ENCODE data around the gene INA.

Gene INA

DNA sequence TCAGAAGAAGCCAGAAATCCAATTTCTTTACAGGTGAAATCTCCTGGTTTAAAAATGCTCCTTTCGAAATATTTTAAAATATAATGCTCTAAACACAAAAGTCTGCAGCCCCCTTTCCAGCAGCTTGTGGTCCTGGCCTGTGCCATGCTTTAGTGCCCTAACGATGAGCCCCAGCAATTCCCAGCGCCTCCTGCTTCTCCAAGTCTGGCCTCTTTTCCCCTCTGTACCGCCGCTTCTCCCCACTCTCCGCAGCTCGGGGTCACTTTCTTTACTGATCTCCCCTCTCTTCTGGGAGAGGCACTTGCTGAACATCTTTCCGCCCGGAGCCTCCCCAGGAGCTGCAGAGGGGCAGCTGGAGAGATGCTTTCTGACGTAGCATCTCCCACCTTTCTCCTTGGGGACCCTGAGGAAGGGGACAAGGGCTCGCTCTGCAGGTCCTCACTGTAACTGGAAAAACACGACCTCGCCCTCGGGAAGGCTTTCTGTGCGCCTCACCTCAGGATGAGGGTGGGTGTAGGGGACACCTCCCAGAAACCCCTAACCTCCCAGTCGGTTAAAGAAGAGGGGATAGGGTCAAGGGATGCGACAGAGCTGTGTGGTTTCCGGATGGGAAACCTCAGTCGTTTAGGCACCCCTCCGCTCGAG, 565 bp upstream of the INA start:
- DNase-seq (ENCODE audit: low read depth) = no peak

DNA sequence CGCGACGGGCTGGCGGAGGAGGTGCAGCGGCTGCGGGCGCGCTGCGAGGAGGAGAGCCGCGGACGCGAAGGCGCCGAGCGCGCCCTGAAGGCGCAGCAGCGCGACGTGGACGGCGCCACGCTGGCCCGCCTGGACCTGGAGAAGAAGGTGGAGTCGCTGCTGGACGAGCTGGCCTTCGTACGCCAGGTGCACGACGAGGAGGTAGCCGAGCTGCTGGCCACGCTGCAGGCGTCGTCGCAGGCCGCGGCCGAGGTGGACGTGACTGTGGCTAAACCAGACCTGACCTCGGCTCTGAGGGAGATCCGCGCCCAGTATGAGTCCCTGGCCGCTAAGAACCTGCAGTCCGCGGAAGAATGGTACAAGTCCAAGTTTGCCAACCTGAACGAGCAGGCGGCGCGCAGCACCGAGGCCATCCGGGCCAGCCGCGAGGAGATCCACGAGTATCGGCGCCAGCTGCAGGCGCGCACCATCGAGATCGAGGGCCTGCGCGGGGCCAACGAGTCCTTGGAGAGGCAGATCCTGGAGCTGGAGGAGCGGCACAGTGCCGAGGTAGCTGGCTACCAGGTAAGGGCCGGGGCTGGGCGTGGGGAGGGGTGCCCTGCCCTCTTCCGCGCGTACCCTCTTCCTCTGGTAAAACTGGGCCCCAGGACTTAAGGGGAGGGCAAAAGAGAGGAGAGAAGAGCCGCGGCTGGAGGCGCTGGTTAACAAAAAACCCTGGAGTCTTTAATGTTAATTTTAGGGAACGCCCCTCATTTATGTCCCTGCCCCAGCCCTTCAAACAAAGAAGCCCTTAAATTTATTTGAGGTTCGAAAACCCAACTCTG, 987 bp downstream of the INA start:
- DNase-seq (ENCODE audit: low read depth) = no peak

DNA sequence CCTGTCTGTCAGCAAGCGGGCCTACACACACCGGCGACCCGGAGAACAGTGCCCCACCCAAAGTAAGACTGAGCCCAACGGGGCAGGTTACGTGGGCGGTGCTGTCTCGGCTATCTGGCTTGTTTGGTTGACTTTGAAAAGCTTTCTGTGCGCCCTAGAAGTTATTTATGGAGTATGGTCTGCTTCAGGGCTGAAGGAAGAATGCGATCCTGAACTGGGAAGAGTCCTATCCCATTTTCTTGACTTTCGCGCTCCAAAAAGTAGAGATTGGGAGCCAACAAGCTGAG, 1.5 kb downstream of the INA start:
- DNase-seq (ENCODE audit: low read depth) = no peak

DNA sequence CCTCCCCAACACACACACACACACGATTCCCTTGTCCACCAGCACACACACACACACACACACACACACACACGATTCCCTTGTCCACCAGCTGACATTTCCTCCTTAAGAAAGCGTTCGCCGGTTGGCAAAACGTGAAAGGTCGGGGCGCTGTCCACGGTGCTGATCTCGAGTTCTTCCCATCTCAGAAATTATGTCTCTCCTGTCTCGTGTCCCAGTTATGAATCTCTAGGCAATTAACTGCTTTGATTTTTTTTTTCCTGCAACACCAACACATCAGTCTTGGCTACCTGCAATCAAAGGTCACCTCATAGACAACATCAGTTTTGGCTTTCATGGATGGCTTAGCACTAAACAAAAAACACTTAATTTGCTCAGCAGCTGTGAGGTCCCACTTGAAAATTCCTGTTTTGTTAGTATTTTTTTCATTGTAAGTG, 1.9 kb downstream of the INA start:
- no peak for DNase-seq (ENCODE audit: low read depth)

DNA sequence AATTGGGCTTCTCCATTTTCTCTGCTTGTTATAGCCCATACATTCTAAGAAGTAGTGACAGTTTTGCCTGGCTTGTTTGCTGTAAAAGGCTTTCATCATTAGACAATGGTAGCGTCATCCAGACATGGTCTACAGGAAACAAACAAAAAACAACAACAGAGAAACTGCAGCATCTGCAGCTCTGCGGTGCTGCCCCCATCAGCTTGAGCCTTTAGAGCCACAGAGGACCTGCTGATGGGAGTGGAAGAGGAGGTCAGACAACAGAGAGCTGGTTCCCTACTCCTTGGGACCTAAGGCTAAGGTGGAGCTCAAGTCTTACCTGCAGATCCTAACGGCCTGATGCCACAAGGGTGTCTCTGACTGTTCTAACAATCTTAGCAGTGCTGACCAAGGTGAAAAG, 3.1 kb downstream of the INA start:
- DNase-seq (ENCODE audit: low read depth) = no peak

DNA sequence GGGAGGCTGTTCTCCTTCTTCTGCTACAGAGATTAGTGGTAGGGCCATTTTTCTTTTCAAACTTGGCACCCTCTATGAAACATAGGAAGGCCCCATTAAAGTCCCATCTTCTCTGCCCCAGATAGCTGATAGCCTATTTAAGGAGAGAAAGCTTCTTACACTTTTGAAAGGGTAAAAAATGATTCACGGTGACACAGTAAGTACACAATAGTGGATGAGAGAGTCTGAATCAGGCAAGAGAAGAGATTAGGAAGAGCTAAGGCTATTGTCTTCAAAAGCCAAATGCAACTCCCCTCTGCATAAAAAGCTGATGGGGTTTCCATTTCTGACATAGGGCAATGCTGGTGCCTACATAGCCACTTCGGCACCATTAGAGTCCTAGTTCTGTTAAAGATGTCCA, 3.6 kb downstream of the INA start:
- no peak for DNase-seq (ENCODE audit: low read depth)

DNA sequence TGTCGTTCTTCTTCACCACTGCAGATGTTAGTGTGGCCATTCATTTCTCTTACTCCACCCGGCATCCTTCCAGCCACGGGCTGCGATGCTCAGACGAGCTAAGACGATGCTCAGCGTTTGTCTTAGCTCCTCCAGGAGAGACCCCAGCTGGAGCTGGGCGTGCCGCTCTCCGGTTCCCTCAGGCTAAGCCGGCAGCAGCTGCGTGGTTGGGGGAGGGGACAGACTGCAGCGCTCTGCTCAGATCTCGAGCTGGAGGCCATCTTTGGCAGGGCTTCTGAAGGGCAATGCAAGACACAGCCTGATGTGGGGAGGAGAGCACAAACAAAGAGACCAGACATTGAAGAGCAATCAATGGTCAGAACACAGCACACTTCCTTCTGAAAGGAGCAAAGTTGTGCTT, 4.8 kb downstream of the INA start:
- DNase-seq (ENCODE audit: low read depth) = no peak

DNA sequence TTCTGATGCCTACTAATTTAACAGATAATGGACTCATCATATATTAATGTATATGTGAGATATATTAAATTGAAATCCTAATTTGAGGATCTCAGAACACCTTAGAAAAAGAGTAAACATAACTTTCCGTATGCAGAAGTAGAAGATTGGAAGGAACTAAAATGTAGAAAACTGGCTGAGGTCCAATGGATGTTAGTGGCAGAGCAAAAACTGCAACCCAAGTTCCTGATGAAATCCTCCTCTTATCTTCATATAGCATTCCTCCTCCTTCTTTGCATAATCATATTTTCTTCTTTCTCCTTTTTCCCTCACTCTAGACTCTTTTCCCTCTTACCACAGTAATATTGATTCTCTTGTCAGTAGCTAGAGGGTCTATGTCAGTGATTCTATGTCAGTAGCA, 6.0 kb downstream of the INA start:
- DNase-seq (ENCODE audit: low read depth) = no peak

DNA sequence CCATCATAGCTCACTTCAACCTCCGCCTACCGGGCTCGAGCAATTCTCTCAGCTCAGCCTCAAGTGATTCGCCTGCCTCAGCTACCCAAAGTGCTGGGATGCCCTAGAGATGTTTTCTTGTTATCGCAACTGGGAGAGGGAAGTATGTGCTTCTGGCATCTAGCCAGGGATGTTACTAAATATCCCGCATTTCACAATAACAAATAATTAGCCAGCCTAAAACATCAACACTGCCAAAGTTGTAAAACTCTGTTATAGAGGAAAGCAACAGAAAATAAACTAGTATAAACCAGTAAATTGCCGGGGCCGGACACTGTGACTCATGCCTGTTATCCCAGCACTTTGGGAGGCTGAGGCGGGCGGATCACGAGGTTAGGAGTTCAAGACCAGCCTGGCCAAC, 7.2 kb downstream of the INA start:
- DNase-seq (ENCODE audit: low read depth) = no peak

DNA sequence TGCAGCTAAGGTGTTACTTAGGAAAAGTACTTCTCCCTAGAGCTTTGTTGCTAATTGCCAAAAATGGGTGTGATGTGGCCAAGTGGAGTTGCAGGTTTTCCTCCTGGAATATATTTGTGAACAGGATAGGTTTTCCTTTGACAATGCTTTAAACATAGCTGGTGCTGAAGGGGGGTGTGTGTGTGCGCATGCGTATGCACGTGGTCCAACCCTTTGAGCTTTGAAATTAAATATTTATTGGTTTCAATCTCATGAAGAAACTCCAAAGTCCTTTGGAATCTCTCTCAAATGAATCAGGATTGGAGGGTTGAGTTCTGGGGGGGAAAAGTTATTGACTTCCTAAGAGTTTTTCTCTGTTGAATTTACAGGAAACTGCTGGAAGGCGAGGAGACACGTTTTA, 11.1 kb downstream of the INA start:
- no peak for DNase-seq (ENCODE audit: low read depth)

DNA sequence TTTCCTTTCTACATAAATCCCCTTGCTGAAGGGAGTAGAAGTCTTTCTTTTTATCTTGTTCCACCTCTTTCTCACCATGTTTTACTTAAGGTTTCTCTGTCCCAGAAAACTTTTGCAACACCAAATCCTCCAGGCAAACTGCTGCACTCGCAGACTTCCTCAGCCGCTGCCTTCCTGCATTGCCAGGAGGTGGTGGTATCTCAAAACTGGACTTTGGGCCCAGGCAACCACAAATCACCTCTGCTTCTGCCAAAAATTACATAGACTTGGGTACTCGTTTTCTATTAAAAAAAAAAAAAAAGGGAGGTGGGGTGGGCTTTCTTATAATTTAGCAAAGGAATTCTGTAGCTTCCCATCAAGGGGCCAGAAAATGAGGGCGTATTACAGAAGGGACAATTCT, 14.7 kb downstream of the INA start:
- DNase-seq (ENCODE audit: low read depth) = no peak

DNA sequence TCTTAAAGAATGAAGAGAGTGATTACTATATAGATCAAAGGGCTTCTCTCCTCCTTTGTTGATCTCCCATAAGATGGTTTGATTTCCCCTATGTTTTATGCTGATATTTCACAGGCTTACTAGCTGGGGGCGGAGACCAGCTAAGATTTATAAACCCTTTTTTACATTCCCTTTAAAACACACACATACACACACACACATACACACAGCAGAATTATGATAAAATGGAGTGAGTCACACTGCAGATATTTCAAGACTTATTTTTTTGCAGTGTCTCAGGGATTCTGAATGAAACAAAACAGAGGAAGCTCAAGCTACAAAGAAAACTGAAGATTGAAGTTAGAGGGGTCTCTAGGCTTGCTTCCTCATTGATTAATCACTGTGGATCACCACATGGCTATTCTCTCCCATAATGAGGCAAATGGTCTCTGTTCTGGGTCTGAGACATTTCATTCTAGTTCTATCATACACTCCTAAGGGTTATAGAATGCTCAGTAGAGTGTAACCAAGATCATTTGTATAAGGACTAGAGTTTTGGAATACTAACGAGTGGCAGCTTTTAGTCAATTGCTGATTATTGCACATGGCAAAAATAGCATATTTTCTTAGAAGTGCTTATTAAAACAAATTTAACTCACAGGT, 18.6 kb downstream of the INA start:
- DNase-seq (ENCODE audit: low read depth) = no peak

DNA sequence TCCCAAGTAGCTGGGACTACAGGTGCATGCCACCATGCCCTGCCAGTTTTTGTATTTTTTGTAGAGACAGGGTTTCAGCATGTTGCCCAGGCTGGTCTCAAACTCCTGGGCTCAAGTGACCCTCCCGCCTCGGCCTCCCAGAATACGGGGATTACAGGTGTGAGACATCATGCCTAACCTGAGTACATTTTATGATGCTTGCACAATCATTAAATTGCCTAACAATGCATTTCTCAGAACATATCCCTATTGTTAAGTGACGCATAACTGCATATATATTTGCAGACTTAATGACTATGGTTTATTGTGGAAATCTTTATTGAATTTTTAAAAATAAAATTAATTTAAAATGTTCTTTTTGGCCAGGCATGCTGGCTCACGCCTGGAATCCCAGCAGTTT, 30.7 kb downstream of the INA start:
- DNase-seq (ENCODE audit: low read depth) = no peak

DNA sequence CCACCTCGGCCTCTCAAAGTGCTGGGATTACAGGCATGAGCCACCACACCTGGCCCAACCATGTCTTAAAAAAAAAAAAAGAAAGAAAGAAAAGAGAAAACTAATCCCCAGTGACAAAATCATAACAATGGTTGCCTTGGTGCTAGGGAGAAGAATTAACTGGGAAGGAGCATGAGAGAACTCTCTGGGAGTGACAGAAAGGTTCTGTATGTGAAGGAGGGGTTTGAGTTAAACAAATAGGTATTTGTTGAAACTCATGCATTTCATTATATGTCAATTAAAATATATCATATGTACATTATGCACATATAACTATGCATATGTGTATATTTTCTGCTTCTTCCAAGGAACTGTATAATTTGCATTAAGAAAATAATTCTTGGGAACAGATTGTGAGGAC, 33.3 kb downstream of the INA start:
- DNase-seq (ENCODE audit: low read depth) = no peak

DNA sequence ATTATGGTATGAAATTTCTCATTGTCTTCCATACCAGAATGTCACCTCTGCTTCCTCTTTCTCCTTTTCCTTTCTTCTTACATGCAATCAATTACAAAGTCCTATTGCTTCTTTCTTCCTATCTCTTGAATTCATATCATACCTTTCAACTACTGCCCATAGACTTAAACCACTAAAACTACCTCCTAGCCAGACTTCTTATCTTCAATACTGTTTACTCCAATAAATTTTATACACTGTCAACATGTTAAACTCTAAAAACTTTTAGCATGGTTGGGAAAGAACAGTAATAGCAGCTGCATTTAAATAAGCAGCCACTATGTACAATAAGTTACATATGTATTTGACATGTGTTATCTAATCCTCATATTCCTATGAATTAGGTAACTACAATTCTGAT, 39.1 kb downstream of the INA start:
- DNase-seq (ENCODE audit: low read depth) = no peak

DNA sequence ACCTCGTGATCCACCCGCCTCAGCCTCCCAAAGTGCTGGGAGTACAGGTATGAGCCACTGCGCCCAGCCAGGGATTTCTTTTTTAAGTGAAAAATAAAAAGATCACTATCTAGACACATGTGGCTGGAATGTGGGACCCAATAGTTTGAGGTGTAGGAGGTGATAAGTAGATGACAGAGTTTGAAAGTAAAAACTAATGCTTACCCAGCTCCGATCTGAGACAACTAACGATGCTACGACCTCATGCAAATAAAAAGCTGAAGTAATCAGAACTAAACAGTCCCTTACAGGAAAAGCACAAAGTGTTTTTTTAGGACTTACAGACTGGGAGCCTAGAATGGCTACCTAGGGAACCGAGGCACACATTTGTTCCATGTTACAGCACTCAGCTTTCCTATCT, 51.0 kb downstream of the INA start:
- no peak for DNase-seq (ENCODE audit: low read depth)

DNA sequence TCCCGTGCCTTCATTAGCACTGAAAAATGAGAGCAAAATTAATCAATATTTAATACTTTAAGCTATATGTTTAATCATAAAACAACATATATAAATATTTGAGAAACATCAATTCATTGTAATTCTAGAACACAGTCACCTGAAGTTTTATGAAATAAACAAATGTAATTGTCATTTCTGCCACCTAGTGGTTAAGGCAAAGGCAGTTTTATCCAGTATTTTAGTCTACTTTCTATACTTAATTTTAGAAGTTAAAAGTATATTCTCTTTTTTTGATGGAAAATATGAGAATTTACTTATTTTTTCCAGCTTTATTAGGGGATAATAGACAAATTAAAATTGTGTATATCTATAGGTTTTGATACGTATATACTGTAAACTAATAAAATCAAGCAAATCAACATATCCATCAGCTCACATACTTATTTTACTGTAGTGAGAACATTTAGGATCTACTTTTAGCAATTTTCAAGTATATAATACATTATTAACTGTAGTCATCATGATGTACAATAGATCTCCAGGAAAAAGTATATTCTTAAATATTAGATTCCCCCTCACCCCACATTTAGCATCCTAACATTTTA, 57.1 kb downstream of the INA start:
- DNase-seq (ENCODE audit: low read depth) = no peak

DNA sequence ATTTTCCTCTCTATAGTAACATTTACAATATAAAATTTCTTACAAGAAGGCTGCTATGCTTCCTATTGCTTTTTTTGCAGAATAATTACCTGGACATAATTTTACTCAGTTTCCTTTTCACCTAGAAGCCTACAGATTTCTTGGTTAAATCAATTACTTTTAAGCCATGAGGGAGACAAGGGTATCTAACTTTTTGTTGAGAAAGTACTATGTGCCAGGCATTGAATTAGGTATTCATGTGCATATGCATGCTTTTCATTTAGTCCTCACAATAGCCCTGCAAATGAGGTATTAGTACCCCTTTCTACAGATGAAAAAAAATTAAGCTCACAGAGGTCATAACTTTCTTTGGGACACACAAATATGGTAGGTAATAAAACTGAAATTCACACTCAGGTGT, 57.6 kb downstream of the INA start:
- no peak for DNase-seq (ENCODE audit: low read depth)

DNA sequence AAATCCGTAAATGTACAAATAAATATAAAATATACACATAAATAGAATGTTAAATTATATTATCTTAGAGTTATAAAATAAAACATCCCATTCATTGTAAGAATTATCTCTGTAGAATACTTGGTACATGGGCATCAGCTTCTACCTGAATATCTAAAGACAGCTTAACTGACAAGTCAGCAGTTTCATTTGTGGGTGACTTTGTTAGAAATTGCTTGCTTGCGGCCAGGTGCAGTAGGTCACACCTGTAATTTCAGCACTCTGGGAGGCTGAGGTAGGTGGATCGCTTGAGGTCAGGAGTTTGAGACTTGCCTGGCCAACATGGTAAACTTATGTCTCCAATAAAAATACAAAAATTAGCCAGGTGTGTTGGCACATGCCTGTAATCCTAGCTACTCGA, 59.4 kb downstream of the INA start:
- DNase-seq (ENCODE audit: low read depth) = no peak
